HEK293 (cell line): Measurements from ENCODE around the gene MYH11.

Experiments used
- CTCF ChIA-PET: fragments of 350-600 bp; formaldehyde crosslinking; extraction: SDS; loops from one replicate; lab custom pipeline; 2021; ENCODE audit warnings: antibody characterized with exemption; lab: Yijun Ruan, JAX
- POLR2A ChIA-PET: fragments of 300-600 bp; formaldehyde crosslinking; extraction: SDS; loops from one replicate; lab custom pipeline; 2020; ENCODE audit warnings: antibody characterized with exemption, inconsistent platforms; lab: Yijun Ruan, JAX
- H3K27ac ChIP-seq: fragments of 200-500 bp; sonication (Bioruptor generic); 2 replicates; pipeline ENCODE4 v1.5.1; 2014; ENCODE audit warnings: low read depth, low read length, control low read depth, inconsistent platforms; ENCODE audit errors: extremely low read depth
- H3K36me3 ChIP-seq, 2 experiments: fragments of 200-500 bp in 1 of 2; sonication (Bioruptor generic) in 1 of 2; 1 replicate in 1 of 2; 2 replicates in 1 of 2; pipeline ENCODE4 v1.5.1; 2014 to 2017; ENCODE audit warnings: inconsistent platforms in 2 of 2, low read length in 2 of 2; ENCODE audit not compliant: control insufficient read depth in 2 of 2, insufficient read depth in 1 of 2
- H3K4me1 ChIP-seq: fragments of 200-500 bp; sonication (Bioruptor generic); 2 replicates; pipeline ENCODE4 v1.5.1; 2014; ENCODE audit warnings: mild to moderate bottlenecking, low read length, inconsistent platforms; ENCODE audit not compliant: control insufficient read depth, insufficient read depth
- H3K4me3 ChIP-seq: 2 replicates; pipeline ENCODE4 v1.5.1; 2011; ENCODE audit warnings: low read depth, mild to moderate bottlenecking, control low read depth, low read length, moderate library complexity
- H3K9me3 ChIP-seq: fragments of 200-500 bp; sonication (Bioruptor generic); 2 replicates; pipeline ENCODE4 v1.5.1; 2014; ENCODE audit warnings: low read depth, low read length, inconsistent platforms; ENCODE audit not compliant: control insufficient read depth, insufficient read depth
- GLIS1 ChIP-seq: fragments of 450-650 bp; formaldehyde crosslinking; IDR thresholded peaks from 2 replicates; pipeline ENCODE4 v1.5.1; 2016; ENCODE audit warnings: missing biosample characterization, missing genetic modification characterization
- GLIS2 ChIP-seq: fragments of 450-650 bp; formaldehyde crosslinking; IDR thresholded peaks from 2 replicates; pipeline ENCODE4 v1.5.1; 2016; ENCODE audit warnings: missing biosample characterization, missing genetic modification characterization
- KLF10 ChIP-seq: fragments of 450-650 bp; IDR thresholded peaks from 2 replicates; pipeline ENCODE4 v1.5.1; 2018; ENCODE audit warnings: missing biosample characterization, mild to moderate bottlenecking, missing genetic modification characterization
- TSHZ1 ChIP-seq: fragments of 450-650 bp; formaldehyde crosslinking; IDR thresholded peaks from 2 replicates; pipeline ENCODE4 v1.5.1; 2016; ENCODE audit warnings: missing biosample characterization, missing genetic modification characterization, borderline replicate concordance
- ZFP41 ChIP-seq: fragments of 450-650 bp; formaldehyde crosslinking; IDR thresholded peaks from 2 replicates; pipeline ENCODE4 v1.5.1; 2016; ENCODE audit warnings: missing biosample characterization, missing genetic modification characterization, borderline replicate concordance
- ZNF121 ChIP-seq: fragments of 450-650 bp; formaldehyde crosslinking; IDR thresholded peaks from 2 replicates; pipeline ENCODE4 v1.5.1; 2016; ENCODE audit warnings: missing biosample characterization, missing genetic modification characterization
- ZNF155 ChIP-seq: fragments of 450-650 bp; formaldehyde crosslinking; IDR thresholded peaks from 2 replicates; pipeline ENCODE4 v1.5.1; 2016; ENCODE audit warnings: missing biosample characterization, missing genetic modification characterization
- ZNF23 ChIP-seq: fragments of 450-650 bp; formaldehyde crosslinking; IDR thresholded peaks from 2 replicates; pipeline ENCODE4 v1.5.1; 2016; ENCODE audit warnings: missing biosample characterization, missing genetic modification characterization, borderline replicate concordance
- ZNF521 ChIP-seq: fragments of 450-650 bp; formaldehyde crosslinking; IDR thresholded peaks from 2 replicates; pipeline ENCODE4 v1.5.1; 2017; ENCODE audit warnings: missing biosample characterization, mild to moderate bottlenecking, missing genetic modification characterization
- ZNF529 ChIP-seq: fragments of 450-650 bp; formaldehyde crosslinking; IDR thresholded peaks from 2 replicates; pipeline ENCODE4 v1.5.1; 2017; ENCODE audit warnings: missing genetic modification characterization, missing biosample characterization; ENCODE audit not compliant: insufficient replicate concordance
- ZNF530 ChIP-seq: fragments of 450-650 bp; formaldehyde crosslinking; IDR thresholded peaks from 2 replicates; pipeline ENCODE4 v1.5.1; 2016; ENCODE audit warnings: low read depth, missing biosample characterization, missing genetic modification characterization
- ZNF645 ChIP-seq: fragments of 450-650 bp; formaldehyde crosslinking; IDR thresholded peaks from 2 replicates; pipeline ENCODE4; 2016; ENCODE audit warnings: missing biosample characterization, missing genetic modification characterization
- ZXDB ChIP-seq: fragments of 450-650 bp; formaldehyde crosslinking; IDR thresholded peaks from 2 replicates; pipeline ENCODE4 v1.5.1; 2016; ENCODE audit warnings: missing biosample characterization, missing genetic modification characterization
- TF ChIP-seq, protein P1 (sequence below): fragments of 450-650 bp; formaldehyde crosslinking; IDR thresholded peaks from 2 replicates; pipeline ENCODE4 v1.5.1; 2016; ENCODE audit warnings: missing biosample characterization, missing genetic modification characterization
- TF ChIP-seq, protein P2 (sequence below): fragments of 450-650 bp; formaldehyde crosslinking; IDR thresholded peaks from 2 replicates; pipeline ENCODE4 v1.5.1; 2016; ENCODE audit warnings: missing biosample characterization, missing genetic modification characterization
- TF ChIP-seq, protein P3 (sequence below): fragments of 450-650 bp; formaldehyde crosslinking; IDR thresholded peaks from 2 replicates; pipeline ENCODE4 v1.5.1; 2016; ENCODE audit warnings: missing biosample characterization, missing genetic modification characterization, borderline replicate concordance

MYH11 gene

GRCh38 chr16:15881794-15882379, 25.1 kb upstream of the MYH11 start:
- CTCF ChIA-PET, result no interaction called here
- no peak overlapping the region for H3K27ac ChIP-seq
- H3K36me3 ChIP-seq, result peaks cover 16 to 26% of the 10 kb centered on the region in 2 experiments; a peak in 2 of 3 replicates
- no peaks in the 10 kb centered on the region for H3K4me1 ChIP-seq
- H3K9me3 ChIP-seq, result no peaks in the 10 kb centered on the region
- POLR2A ChIA-PET, result no interaction called here
- TF ChIP-seq GLIS2 (tag by site-specific recombination), result no peak
- no peak for TF ChIP-seq ZNF529 (tag by site-specific recombination)
- no peak for TF ChIP-seq ZNF530 (tag by site-specific recombination)
- TF ChIP-seq ZNF645 (tag by site-specific recombination), result no peak
- TF ChIP-seq, protein P1, sequence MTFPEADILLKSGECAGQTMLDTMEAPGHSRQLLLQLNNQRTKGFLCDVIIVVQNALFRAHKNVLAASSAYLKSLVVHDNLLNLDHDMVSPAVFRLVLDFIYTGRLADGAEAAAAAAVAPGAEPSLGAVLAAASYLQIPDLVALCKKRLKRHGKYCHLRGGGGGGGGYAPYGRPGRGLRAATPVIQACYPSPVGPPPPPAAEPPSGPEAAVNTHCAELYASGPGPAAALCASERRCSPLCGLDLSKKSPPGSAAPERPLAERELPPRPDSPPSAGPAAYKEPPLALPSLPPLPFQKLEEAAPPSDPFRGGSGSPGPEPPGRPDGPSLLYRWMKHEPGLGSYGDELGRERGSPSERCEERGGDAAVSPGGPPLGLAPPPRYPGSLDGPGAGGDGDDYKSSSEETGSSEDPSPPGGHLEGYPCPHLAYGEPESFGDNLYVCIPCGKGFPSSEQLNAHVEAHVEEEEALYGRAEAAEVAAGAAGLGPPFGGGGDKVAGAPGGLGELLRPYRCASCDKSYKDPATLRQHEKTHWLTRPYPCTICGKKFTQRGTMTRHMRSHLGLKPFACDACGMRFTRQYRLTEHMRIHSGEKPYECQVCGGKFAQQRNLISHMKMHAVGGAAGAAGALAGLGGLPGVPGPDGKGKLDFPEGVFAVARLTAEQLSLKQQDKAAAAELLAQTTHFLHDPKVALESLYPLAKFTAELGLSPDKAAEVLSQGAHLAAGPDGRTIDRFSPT (tag by site-specific recombination), result no peak
- no peak for TF ChIP-seq ZNF121 (tag by site-specific recombination)
- TF ChIP-seq ZNF521 (tag by site-specific recombination), result no peak
- no peak for TF ChIP-seq ZNF23 (tag by site-specific recombination)
- no peak for TF ChIP-seq TSHZ1
- H3K4me3 ChIP-seq, result no peak overlapping the region

- POLR2A ChIA-PET, result no interaction called here
- Histone ChIP-seq H3K4me1 (no peaks in the 10 kb centered on the region), H3K36me3 (peaks cover 18 to 24% of the 10 kb centered on the region in 2 experiments; a peak in 2 of 3 replicates), H3K27ac (no peak overlapping the region), H3K4me3 (no peak overlapping the region), H3K9me3 (no peaks in the 10 kb centered on the region)
- no peak for TF ChIP-seq GLIS1 (tag by site-specific recombination)
- no peak for TF ChIP-seq KLF10 (tag by site-specific recombination)
- TF ChIP-seq, protein P2, sequence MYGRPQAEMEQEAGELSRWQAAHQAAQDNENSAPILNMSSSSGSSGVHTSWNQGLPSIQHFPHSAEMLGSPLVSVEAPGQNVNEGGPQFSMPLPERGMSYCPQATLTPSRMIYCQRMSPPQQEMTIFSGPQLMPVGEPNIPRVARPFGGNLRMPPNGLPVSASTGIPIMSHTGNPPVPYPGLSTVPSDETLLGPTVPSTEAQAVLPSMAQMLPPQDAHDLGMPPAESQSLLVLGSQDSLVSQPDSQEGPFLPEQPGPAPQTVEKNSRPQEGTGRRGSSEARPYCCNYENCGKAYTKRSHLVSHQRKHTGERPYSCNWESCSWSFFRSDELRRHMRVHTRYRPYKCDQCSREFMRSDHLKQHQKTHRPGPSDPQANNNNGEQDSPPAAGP (tag by site-specific recombination), result no peak
- TF ChIP-seq, protein P3, sequence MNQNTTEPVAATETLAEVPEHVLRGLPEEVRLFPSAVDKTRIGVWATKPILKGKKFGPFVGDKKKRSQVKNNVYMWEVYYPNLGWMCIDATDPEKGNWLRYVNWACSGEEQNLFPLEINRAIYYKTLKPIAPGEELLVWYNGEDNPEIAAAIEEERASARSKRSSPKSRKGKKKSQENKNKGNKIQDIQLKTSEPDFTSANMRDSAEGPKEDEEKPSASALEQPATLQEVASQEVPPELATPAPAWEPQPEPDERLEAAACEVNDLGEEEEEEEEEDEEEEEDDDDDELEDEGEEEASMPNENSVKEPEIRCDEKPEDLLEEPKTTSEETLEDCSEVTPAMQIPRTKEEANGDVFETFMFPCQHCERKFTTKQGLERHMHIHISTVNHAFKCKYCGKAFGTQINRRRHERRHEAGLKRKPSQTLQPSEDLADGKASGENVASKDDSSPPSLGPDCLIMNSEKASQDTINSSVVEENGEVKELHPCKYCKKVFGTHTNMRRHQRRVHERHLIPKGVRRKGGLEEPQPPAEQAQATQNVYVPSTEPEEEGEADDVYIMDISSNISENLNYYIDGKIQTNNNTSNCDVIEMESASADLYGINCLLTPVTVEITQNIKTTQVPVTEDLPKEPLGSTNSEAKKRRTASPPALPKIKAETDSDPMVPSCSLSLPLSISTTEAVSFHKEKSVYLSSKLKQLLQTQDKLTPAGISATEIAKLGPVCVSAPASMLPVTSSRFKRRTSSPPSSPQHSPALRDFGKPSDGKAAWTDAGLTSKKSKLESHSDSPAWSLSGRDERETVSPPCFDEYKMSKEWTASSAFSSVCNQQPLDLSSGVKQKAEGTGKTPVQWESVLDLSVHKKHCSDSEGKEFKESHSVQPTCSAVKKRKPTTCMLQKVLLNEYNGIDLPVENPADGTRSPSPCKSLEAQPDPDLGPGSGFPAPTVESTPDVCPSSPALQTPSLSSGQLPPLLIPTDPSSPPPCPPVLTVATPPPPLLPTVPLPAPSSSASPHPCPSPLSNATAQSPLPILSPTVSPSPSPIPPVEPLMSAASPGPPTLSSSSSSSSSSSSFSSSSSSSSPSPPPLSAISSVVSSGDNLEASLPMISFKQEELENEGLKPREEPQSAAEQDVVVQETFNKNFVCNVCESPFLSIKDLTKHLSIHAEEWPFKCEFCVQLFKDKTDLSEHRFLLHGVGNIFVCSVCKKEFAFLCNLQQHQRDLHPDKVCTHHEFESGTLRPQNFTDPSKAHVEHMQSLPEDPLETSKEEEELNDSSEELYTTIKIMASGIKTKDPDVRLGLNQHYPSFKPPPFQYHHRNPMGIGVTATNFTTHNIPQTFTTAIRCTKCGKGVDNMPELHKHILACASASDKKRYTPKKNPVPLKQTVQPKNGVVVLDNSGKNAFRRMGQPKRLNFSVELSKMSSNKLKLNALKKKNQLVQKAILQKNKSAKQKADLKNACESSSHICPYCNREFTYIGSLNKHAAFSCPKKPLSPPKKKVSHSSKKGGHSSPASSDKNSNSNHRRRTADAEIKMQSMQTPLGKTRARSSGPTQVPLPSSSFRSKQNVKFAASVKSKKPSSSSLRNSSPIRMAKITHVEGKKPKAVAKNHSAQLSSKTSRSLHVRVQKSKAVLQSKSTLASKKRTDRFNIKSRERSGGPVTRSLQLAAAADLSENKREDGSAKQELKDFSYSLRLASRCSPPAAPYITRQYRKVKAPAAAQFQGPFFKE (tag by site-specific recombination), result no peak
- TF ChIP-seq ZXDB, result no peak
- TF ChIP-seq ZNF155, result no peak
- TF ChIP-seq ZFP41 (tag by site-specific recombination), result no peak
- CTCF ChIA-PET, result interaction anchor here (0.6 to 1.0 kb wide), 2 partner anchors 8 to 51 kb away, joined by 3 to 4 read pairs; partner anchors contain the start of gene CEP20
Observed at GRCh38 chr16:15880434-15881308, 23.8 kb upstream of the MYH11 start.
